B cell (primary cell): ENCODE results near the gene ACAD10. TPM values are rescaled to one million over a fixed set of nuclear protein-coding genes. Genes with fewer than 3 reads are reported as not detected.
A peak's percentile ranks its signal among the peaks of the same experiment; 100 is the strongest.

ENCODE experiments used
- ATAC-seq: fragments of 200-7000 bp; cut with Tn5 transposase; one replicate; pipeline ENCODE4 v1.10.0; 2021; ENCODE audit warnings: low read depth, mild to moderate bottlenecking, moderate number of reproducible peaks, moderate library complexity
- CTCF ChIA-PET: fragments of 350-600 bp; sonication (Branson Sonifier 250); formaldehyde crosslinking; loops from one replicate; lab custom pipeline; 2021; ENCODE audit warnings: antibody characterized with exemption, inconsistent platforms; lab: Charles Lee
- POLR2A ChIA-PET: fragments of 350-600 bp; sonication (Branson Sonifier 250); formaldehyde crosslinking; loops from one replicate; lab custom pipeline; 2021; ENCODE audit warnings: antibody characterized with exemption; lab: Charles Lee
- DNase-seq: peaks from one replicate; pipeline ENCODE4 v3.0.0; 2013
- H2AFZ ChIP-seq: 2 replicates; pipeline ENCODE4 v1.6.1; 2012; ENCODE audit warnings: mild to moderate bottlenecking, low read depth, low read length; ENCODE audit not compliant: insufficient read depth, poor library complexity, severe bottlenecking
- H3K27ac ChIP-seq, 2 donors: 1 replicate in 1 of 2; 2 replicates in 1 of 2; pipeline ENCODE4 v1.5.1; 2012 to 2013; ENCODE audit warnings: low read length in 2 of 2, mild to moderate bottlenecking in 2 of 2, moderate library complexity in 1 of 2
- H3K27me3 ChIP-seq, 4 experiments: fragments of 200-600 bp in 1 of 4; sonication (generic) in 1 of 4; replicated peaks in 1 of 4; 1 replicate in 2 of 4; 2 replicates in 2 of 4; pipeline versions ENCODE4 v1.6.1 to v1.7.0; 2013 to 2016; ENCODE audit warnings: low read length in 3 of 4, mild to moderate bottlenecking in 2 of 4, mixed read lengths in 1 of 4, moderate library complexity in 1 of 4; ENCODE audit not compliant: insufficient read depth in 4 of 4, control insufficient read depth in 3 of 4; ENCODE audit errors: control extremely low read depth in 1 of 4
- H3K36me3 ChIP-seq, 2 experiments: replicated peaks in 1 of 2; 1 replicate in 1 of 2; 2 replicates in 1 of 2; pipeline versions ENCODE4 v1.6.1 to v1.7.1; 2013; ENCODE audit warnings: low read length in 1 of 2; ENCODE audit not compliant: insufficient read depth in 2 of 2, control insufficient read depth in 1 of 2; ENCODE audit errors: control extremely low read depth in 1 of 2, extremely low read depth in 1 of 2
- H3K4me1 ChIP-seq, 2 donors: fragments of 200-600 bp in 1 of 2; sonication (generic) in 1 of 2; 1 replicate in 1 of 2; 2 replicates in 1 of 2; pipeline versions ENCODE4 v1.5.1 to v1.6.1; 2013 to 2017; ENCODE audit warnings: low read length in 2 of 2; ENCODE audit not compliant: control insufficient read depth in 2 of 2, insufficient read depth in 2 of 2
- H3K4me2 ChIP-seq: replicated peaks from 2 replicates; pipeline ENCODE3; 2012; ENCODE audit warnings: mild to moderate bottlenecking, low read depth, low read length; ENCODE audit not compliant: poor library complexity, severe bottlenecking
- H3K4me3 ChIP-seq, 5 experiments: fragments of 200-600 bp in 1 of 5; sonication (generic) in 1 of 5; 1 replicate in 3 of 5; 2 replicates in 2 of 5; pipeline versions ENCODE4 v1.5.1 to v1.7.0; 2011 to 2016; ENCODE audit warnings: low read length in 4 of 5, mild to moderate bottlenecking in 4 of 5, low read depth in 2 of 5, control low read depth in 1 of 5, moderate library complexity in 1 of 5; ENCODE audit not compliant: insufficient read depth in 1 of 5; ENCODE audit errors: control extremely low read depth in 1 of 5, extremely low read depth in 1 of 5
- H3K79me2 ChIP-seq: fragments of 200-600 bp; sonication (generic); one replicate; pipeline ENCODE4 v1.6.0; 2016; ENCODE audit warnings: low read length; ENCODE audit not compliant: control insufficient read depth, insufficient read depth
- H3K9ac ChIP-seq: fragments of 200-600 bp; sonication (generic); 2 replicates; pipeline ENCODE4 v1.6.1; 2017; ENCODE audit warnings: mild to moderate bottlenecking, low read length, moderate library complexity
- H3K9me3 ChIP-seq, 3 donors: one replicate each; pipeline versions ENCODE4 v1.6.1 to v1.7.1; 2013; ENCODE audit warnings: low read length in 2 of 3; ENCODE audit not compliant: control insufficient read depth in 2 of 3, insufficient read depth in 1 of 3; ENCODE audit errors: control extremely low read depth in 1 of 3
- H4K20me1 ChIP-seq: 2 replicates; pipeline ENCODE4 v1.6.0; 2012; ENCODE audit warnings: mild to moderate bottlenecking, low read length; ENCODE audit not compliant: insufficient read depth, control insufficient read depth, poor library complexity, severe bottlenecking
- H3K27ac Mint-ChIP-seq: one replicate; pipeline ENCODE4 v1.8.0; 2021; ENCODE audit warnings: mixed read lengths
- H3K27me3 Mint-ChIP-seq: one replicate; pipeline ENCODE4 v1.8.0; 2021; ENCODE audit warnings: mixed read lengths
- H3K4me1 Mint-ChIP-seq: one replicate; pipeline ENCODE4 v1.8.0; 2021; ENCODE audit warnings: mixed read lengths
- H3K4me3 Mint-ChIP-seq: one replicate; pipeline ENCODE4 v1.8.0; 2021; ENCODE audit warnings: mixed read lengths
- H3K9me3 Mint-ChIP-seq: one replicate; pipeline ENCODE4 v1.8.0; 2022; ENCODE audit warnings: mixed read lengths; ENCODE audit not compliant: insufficient read depth
- CTCF ChIP-seq: fragments of 200-600 bp; IDR thresholded peaks from one replicate; pipeline ENCODE4 v1.8.0; 2022; ENCODE audit warnings: antibody characterized with exemption, mild to moderate bottlenecking
- EZH2 ChIP-seq: IDR thresholded peaks from 2 replicates; pipeline ENCODE4 v1.6.1; 2012; ENCODE audit warnings: borderline replicate concordance, low read depth, mild to moderate bottlenecking, moderate library complexity, low read length; ENCODE audit not compliant: insufficient read depth, poor library complexity, severe bottlenecking
- WGBS: methylation state at CpG from one replicate; pipeline ENCODE4 v1.1.5; 2013; ENCODE audit warnings: missing lambda C conversion rate; ENCODE audit not compliant: insufficient coverage; 5-methylcytosine and 5-hydroxymethylcytosine counted together
- intact Hi-C: fragments of 100-400 bp; cut with micrococcal nuclease; formaldehyde crosslinking; loops from one replicate; pipeline ENCODE4 v1.10.0; 2022
- polyA plus RNA-seq: library from polyadenylated mRNA; depleted of rRNA; stranded (reverse); fragments of >200 nt; gene quantifications from 2 replicates; pipeline ENCODE4 v1.2.3, GENCODE V29; 2012
- total RNA-seq, 2 donors: library from RNA; stranded (reverse); fragments of 120-200 nt in 1 of 2; gene quantifications; 1 replicate in 1 of 2; 2 replicates in 1 of 2; pipeline versions ENCODE4 v1.2.3 to v1.2.4, GENCODE V29; 2013 to 2022

The ACAD10 gene
- total and polyA plus RNA-seq, 2 donors (not counting 1 experiment from before 2014, with no cell fraction given) = 38.1 to 48.6 TPM

GRCh38 chr12:111685322-111685810, 487 bp upstream of the ACAD10 start:
- peak overlapping the region; percentile 91 for H3K9ac ChIP-seq
- peak overlapping the region; percentile 61 to 80 for H3K27ac ChIP-seq
- no peak for ATAC-seq
- H3K27me3 ChIP-seq = no peaks in the 10 kb centered on the region
- POLR2A ChIA-PET = interaction anchor here (0.8 to 1.1 kb wide), 3 partner anchors 75 to 156 kb away, joined by 3 to 4 read pairs (median 4); partner anchors contain the start of gene MAPKAPK5
- peak overlapping the region; percentile 91 for H3K27ac Mint-ChIP-seq
- H3K4me3 ChIP-seq = peak overlapping the region; percentile 76 to 96 (median 95)
- peaks cover 31% of the 10 kb centered on the region for H3K4me1 Mint-ChIP-seq
- no peaks in the 10 kb centered on the region for H3K9me3 Mint-ChIP-seq
- H3K4me3 Mint-ChIP-seq = peak overlapping the region; percentile 96
- peaks cover 23 to 24% of the 10 kb centered on the region in 2 donors for H3K4me1 ChIP-seq
- peaks cover 55% of the 10 kb centered on the region for H3K79me2 ChIP-seq
- no peaks in the 10 kb centered on the region for H3K27me3 Mint-ChIP-seq
- H4K20me1 ChIP-seq = peaks cover 4% of the 10 kb centered on the region
- peaks cover 0 to 19% of the 10 kb centered on the region in 2 experiments for H3K36me3 ChIP-seq
- intact Hi-C loops = loop anchor here (5.0 to 10.0 kb wide), 2 partner anchors 82 to 729 kb away; partner anchors contain the start of genes ALDH2 and PTPN11
- no peak for TF ChIP-seq CTCF
- TF ChIP-seq EZH2 = no peak
- H3K4me2 ChIP-seq = peak overlapping the region; percentile 88
- no peak for DNase-seq
- CTCF ChIA-PET = interaction anchor here (0.5 to 3.3 kb wide), 8 partner anchors 11 to 633 kb away, joined by 3 to 17 read pairs (median 4); partner anchors contain the start of gene MAPKAPK5
- H2AFZ ChIP-seq = peak overlapping the region; percentile 94
- under 1% methylated on average over 35 of the region's 36 CpGs for WGBS
- no peaks in the 10 kb centered on the region for H3K9me3 ChIP-seq

GRCh38 chr12:111686574-111687105, 787 bp downstream of the ACAD10 start:
- peak overlapping the region; percentile 94 for H2AFZ ChIP-seq
- peak; percentile 28 for DNase-seq

More at GRCh38 chr12:111686574-111687105, 787 bp downstream of the ACAD10 start:
- peak overlapping the region; percentile 76 to 96 (median 95) for H3K4me3 ChIP-seq
- H4K20me1 ChIP-seq = peaks cover 4% of the 10 kb centered on the region
- peaks cover 23 to 24% of the 10 kb centered on the region in 2 donors for H3K4me1 ChIP-seq
- TF ChIP-seq EZH2 (no peak), CTCF (no peak)
- Mint-ChIP-seq H3K4me1 (peaks cover 31% of the 10 kb centered on the region), H3K4me3 (peak overlapping the region; percentile 96), H3K27ac (peak overlapping the region; percentile 97), H3K27me3 (no peaks in the 10 kb centered on the region), H3K9me3 (no peaks in the 10 kb centered on the region)
- H3K79me2 ChIP-seq = peaks cover 59% of the 10 kb centered on the region
- peak overlapping the region; percentile 91 for H3K9ac ChIP-seq
- no peak for ATAC-seq
- peaks cover 0 to 6% of the 10 kb centered on the region in 2 experiments for H3K36me3 ChIP-seq
- 12% methylated on average over 10 of the region's 15 CpGs for WGBS
- H3K27ac ChIP-seq = peak overlapping the region; percentile 61 to 80
- CTCF ChIA-PET = interaction anchor here (1.0 to 3.3 kb wide), 6 partner anchors 12 to 282 kb away, joined by 3 to 17 read pairs (median 4); partner anchors contain the start of gene MAPKAPK5
- peak overlapping the region; percentile 88 for H3K4me2 ChIP-seq
- intact Hi-C loops = loop anchor here (1.0 to 10.0 kb wide), 5 partner anchors 81 to 728 kb away; partner anchors contain the start of genes ALDH2, ATXN2 and PTPN11
- no peaks in the 10 kb centered on the region for H3K9me3 ChIP-seq
- no peaks in the 10 kb centered on the region for H3K27me3 ChIP-seq
- POLR2A ChIA-PET = interaction anchor here (1.1 kb wide), 1 partner anchor 155 kb away, joined by 4 read pairs; the partner anchor contains the start of gene MAPKAPK5
